DMS79 treated with DMSO at 0.1 percent for 48 hours (cell line): ENCODE measurements around the gene CABP7.

Experiments used
- DNase-seq: peaks from one replicate; lab custom pipeline; 2025; lab: John Stamatoyannopoulos, UW

The CABP7 gene

GRCh38 chr22:29722587-29722986, 2.8 kb downstream of the CABP7 start:
- no peak for DNase-seq

DNA sequence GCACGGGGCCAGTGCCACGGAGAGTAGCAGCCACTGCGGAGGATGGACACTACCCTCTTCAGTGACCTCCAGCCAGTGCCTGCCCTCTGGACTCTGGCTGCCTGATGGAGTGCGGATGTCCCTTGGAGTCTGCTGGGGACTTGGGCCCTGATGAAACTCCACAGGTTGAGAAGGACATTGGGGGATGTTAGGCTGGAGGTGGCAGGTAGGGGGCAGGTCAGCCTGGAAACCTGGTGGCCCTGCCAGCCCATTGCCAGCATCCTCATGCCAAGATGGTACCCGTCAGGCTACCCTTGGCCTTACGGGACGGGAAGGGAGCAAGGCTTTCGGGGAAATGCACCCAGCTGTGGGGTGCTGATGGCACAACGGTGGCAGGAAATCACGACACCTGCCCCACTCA, 4.0 kb downstream of the CABP7 start:
- DNase-seq: no peak

DNA sequence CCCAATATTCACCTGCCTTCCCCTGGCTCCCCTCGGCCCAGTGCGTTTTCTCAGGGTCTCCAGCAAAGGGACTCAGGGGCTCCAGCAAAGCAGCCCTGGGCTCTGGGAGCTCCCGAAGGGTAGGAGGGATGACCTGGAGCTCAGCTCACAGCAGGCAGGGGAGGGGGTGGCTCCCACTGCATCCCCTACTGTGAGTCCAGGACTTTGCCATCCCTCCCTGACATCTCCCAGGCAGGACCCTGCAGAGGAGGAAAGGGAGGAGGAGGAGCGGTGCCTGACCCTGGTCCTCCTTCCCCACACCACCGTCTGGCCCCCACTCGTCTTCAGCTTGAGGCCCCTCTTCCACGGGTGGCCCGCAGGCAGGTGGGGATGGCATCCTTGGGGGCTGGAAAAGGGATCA, 5.0 kb downstream of the CABP7 start:
- no peak for DNase-seq

DNA sequence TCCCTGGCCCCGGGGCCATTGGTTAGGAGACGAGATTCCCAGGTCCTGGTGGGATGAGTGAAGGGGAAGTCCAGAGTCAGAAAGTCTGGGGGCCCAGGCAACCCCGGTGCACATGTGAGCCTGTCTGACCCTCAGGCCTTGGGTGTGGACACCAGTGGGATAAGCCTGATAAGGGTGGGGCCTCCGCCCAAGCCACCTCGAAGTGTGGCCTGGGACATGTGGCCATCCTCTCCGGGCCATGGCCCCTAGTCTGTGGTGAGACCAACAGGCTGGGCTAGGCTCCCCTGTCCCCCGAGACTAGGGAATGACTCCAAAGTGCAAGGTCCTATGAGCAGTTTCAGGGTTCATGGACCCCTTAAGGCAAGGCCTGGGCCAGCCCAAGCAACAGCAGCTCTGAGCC, 6.3 kb downstream of the CABP7 start:
- no peak for DNase-seq

DNA sequence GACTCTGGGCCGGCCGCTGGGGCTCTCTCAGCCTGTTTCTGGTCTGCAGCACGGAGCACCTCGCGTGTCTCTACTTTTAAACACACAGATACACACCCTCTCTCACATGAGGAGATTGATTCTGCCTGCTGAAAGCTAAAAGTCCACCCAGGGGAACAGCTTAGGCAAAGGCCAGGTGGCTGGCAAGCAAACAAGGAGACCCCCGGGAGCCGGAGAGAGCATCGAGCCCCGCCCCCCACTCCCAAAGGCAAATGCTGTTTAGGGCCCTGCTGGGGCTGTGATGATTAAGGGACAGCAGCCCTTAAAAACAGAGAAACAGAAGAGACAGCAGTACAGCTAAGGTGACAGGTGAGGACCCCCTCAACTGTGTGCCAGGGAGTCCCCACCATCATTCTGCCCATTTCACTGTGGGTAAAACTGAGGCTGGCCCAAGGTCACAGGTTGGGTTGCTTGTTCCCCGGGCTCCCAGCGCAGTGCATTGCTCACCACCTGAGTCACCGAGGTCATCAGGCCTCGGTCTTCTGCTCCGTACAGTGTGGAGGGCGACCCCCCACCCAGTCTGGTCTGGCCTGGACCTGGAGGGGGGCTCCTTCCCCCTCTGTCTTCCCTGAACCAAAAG, 6.8 kb downstream of the CABP7 start:
- DNase-seq: no peak

DNA sequence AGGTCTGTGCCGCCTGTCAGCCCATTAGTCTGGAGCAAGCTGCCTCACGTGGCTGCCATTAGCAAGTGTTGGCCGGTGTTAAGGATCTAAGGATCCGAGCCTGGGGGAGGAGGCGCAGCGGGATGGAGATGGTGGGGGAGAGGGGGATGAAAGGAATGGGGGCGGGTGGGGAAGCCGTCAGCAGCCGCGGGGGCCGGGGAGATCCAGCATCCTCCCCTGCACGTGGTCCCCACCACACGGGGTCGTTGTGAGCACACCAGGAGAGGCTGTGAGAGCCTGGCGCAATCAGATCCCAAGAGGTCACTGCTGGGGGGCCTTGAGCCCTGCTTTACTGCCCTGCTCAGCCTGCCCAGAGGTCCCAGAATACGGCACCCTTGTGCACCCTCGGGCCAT, 7.3 kb downstream of the CABP7 start:
- no peak for DNase-seq

DNA sequence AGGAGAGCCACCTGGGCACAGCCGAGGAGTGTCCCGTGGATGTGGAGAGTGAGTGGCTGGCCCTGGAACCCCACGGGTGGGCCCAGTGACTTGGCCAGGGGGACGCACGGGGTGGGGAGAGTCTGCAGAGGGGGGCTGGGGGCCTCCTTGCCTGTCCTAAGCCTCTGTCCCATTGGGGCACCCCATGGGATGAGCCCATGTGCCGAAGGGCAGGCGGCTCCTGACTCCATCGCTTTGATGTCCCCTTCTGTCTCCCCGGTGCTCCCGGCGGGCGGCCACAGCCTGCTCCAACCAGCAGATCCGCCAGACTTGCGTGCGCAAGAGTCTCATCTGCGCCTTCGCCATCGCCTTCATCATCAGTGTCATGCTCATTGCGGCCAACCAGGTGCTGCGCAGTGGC, 9.4 kb downstream of the CABP7 start:
- DNase-seq: no peak

DNA sequence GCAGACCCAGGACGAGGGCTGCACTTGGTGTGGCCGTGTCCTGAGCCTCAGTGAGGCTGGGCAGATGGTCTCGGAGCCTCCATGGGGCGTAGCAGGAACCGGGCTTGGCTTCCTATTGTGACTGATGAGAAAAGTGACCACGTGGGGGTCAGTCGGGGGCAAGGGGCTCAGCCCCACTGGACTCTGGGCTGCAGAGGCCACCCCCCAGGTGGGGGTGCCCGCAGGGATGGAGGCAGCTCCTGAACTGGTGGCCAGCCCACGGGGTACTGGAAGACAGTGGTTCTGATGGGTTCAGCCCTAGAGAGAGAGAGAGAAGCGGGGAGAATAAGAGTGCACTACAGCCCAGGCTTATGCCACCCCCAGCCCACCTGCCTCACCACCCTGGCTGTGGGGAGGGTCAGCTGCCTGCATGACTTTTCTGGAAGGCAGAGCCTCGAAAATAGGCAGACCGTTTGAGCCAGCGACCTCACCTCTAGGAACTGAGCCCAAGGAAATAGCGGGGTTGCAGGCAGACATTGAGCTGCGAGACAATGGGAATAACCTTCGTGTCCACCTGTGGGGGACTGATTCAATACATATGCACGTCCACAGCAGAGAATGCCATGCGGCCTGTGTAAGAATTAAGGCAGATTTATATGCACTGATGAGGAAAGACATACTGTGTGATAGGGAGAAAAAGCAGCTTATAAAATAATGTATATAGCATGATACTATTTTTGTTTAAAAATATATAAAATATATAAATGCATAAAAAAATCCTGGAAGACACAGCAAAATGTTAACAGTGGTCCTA, 11.5 kb downstream of the CABP7 start:
- no peak for DNase-seq

DNA sequence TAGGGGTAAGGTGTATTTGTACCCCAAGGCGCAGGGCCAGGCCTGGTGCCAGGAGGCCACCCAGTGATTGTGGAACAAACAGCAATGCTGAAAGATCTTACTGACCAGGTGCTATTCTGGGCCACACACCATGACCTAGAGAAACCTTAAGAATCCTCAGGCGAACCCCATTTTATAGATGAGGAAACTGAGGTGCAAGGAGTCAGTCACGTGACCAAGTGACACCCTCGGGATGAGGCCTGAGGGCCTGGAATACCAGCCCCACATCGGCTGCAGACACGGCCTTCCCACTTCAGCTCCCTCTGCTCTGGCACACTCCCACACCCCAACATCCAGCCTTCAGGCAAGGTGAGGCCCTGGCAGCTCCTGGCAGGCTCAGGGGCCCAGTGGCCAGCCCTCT, 13.1 kb downstream of the CABP7 start:
- DNase-seq: peak; percentile 24

GRCh38 chr22:29733362-29734201, 13.8 kb downstream of the CABP7 start:
- DNase-seq: peak; percentile 60

DNA sequence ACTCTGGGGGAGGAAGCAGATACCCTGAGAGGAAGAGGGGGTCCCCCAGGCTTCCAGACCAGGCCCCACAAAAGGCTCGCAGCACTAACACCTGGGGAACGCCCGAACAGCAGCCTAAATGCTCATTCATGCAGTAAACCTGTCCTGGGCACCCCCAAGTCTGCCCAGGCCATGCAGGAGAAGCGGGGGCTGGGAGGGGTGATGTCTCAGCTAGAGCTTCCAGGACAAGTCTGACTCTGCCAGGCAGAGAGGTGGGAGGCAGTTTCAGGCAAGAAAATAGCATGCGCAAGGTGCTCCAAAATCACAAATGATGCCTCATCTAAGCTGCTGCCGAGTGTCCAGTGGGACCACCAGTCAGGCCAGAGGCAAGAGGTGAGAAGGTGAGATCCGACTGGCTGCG, 14.6 kb downstream of the CABP7 start:
- DNase-seq: no peak

- no peak for DNase-seq
Measured at GRCh38 chr22:29734838-29735237, 15.0 kb downstream of the CABP7 start.

- no peak for DNase-seq
Measured at GRCh38 chr22:29735416-29735815, 15.6 kb downstream of the CABP7 start.

DNA sequence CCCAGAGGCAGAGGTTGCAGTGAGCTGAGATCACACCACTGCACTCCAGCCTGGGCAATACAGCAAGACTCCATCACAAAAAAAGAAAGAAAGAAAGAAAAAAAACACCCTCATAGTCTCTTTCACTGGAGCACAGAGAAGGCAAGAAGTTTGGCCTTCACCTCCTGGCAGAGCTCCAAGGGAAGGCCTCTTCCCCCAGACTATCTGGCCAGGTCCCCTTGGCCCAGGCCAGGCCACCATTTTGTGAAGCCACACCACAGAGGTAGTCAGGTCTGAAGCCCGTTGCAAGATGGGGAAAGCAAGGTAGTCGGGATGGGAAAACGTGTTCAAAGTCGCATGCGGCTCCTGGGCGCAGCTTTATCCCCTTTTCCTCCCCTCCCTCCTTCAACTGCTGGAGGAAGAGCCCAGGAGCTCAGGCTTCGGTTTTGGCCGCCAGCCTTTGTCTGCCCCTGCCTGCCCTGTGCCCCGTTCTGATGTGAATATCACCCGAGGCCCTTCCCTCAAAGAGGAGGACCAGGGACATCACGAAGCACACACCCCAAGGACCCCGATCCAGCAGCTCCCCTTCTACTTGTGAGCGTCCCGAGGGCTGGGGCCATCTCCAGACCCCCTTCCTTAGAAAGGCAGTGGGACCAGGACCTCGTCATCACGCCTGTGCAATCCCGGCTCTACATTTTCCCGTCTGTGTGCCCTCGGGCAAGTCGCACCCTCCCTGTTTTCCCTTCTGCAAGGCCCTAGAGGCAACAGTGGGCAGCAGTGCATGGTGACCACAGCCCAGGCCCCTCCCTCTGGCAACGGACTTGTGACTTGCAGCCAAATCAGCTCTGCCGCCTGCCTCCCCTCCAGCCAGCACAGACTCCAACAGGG, 17.7 kb downstream of the CABP7 start:
- DNase-seq: no peak

- no peak for DNase-seq
Measured at GRCh38 chr22:29738118-29738815, 18.5 kb downstream of the CABP7 start.

DNA sequence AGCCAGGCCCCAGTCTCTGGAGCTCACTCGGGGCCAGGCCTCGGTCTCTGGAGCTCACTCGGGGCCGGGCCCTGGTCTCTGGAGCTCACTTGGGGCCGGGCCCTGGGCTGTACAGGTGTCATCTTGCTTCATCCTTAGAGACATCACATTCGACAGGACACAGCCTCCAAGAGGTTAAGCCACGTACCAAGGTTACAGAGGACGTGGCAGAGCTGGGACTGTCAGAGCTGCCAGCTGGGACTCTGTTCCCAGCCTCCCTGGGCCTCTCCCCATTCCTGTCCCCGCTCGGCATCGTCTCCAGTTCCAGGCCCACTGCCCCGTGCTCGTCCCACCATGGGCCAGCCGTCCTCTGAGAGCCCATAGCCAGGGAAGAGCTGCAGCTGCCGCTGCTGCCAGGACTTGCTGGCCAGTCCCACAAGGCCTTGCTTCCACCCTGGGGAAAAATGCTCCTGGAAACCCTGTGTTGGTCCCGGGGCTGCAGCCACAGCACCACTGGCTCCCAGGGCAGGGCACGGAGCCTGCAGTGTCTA, 19.6 kb downstream of the CABP7 start:
- no peak for DNase-seq

- DNase-seq: no peak
Measured at GRCh38 chr22:29740216-29740615, 20.4 kb downstream of the CABP7 start.

GRCh38 chr22:29741926-29742325, 22.1 kb downstream of the CABP7 start:
- DNase-seq: no peak

DNA sequence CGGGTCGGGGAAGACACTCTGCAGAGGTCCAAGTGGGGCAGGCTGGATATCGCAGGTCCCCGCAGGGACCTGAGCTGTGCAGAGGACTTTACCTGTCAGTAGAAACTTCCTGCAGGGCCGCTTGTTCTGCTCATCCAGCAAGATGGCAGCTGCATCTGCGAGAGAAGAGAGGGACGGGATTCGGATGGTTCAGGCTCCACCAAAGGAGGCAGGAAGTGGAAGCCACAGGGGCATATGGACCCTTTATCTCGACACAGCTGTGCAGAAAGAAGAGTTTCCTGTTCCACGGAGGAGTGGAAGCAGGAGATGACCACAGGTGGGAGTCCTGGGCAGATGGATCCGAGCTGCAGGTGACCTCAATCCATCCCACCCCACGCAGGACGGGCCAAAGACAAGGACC, 22.5 kb downstream of the CABP7 start:
- DNase-seq: no peak

DNA sequence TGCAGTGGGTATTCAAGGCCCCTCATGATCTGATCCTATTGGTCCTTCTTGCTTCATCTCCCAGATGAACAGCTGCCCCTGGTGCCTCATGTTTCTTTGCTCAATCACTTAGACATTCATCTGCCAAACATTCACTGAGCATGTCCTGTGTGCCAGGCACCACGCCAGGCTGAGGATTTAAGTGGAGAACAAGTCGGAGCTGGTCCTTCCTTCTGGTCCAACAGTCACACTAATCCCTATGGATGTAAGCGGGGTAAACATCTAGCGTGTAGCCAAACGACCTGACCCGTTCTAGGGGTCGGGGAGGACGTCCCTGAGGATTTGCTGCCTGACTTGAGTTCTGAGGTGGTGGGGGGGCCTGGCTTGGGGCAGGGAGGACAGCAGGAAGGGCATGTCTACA, 25.1 kb downstream of the CABP7 start:
- peak; percentile 91 for DNase-seq

- DNase-seq: no peak
Measured at GRCh38 chr22:29747832-29748231, 28.0 kb downstream of the CABP7 start.
